IPS DF 6.9 (cell line): ENCODE data around the gene FBXO10.

ENCODE experiments used
- DNase-seq: peaks from one replicate; pipeline ENCODE4 v3.0.0-alpha.2; 2013; ENCODE audit warnings: low read depth, low spot score
- H3K27ac ChIP-seq: one replicate; pipeline ENCODE4 v1.5.1; 2013; ENCODE audit warnings: low read length, control low read depth
- H3K27me3 ChIP-seq: 2 replicates; pipeline ENCODE4 v1.6.1; 2013; ENCODE audit warnings: mild to moderate bottlenecking, low read length; ENCODE audit not compliant: control insufficient read depth, insufficient read depth
- H3K36me3 ChIP-seq: 2 replicates; pipeline ENCODE4 v1.6.1; 2013; ENCODE audit warnings: low read length; ENCODE audit not compliant: control insufficient read depth, insufficient read depth
- H3K4me1 ChIP-seq: 2 replicates; pipeline ENCODE4 v1.6.1; 2013; ENCODE audit warnings: low read length; ENCODE audit not compliant: control insufficient read depth, insufficient read depth
- H3K4me3 ChIP-seq: 2 replicates; pipeline ENCODE4 v1.5.1; 2013; ENCODE audit warnings: mild to moderate bottlenecking, low read length
- H3K9me3 ChIP-seq: 2 replicates; pipeline ENCODE4 v1.6.1; 2013; ENCODE audit warnings: low read length, inconsistent platforms; ENCODE audit not compliant: control insufficient read depth, insufficient read depth
- WGBS: extraction: QIAGEN DNeasy Blood & Tissue Kit; methylation state at CpG from one replicate; pipeline ENCODE4 v1.1.7; 2013; ENCODE audit warnings: mixed read lengths, missing lambda C conversion rate; ENCODE audit not compliant: insufficient read length, insufficient coverage; 5-methylcytosine and 5-hydroxymethylcytosine counted together

Gene FBXO10

DNA sequence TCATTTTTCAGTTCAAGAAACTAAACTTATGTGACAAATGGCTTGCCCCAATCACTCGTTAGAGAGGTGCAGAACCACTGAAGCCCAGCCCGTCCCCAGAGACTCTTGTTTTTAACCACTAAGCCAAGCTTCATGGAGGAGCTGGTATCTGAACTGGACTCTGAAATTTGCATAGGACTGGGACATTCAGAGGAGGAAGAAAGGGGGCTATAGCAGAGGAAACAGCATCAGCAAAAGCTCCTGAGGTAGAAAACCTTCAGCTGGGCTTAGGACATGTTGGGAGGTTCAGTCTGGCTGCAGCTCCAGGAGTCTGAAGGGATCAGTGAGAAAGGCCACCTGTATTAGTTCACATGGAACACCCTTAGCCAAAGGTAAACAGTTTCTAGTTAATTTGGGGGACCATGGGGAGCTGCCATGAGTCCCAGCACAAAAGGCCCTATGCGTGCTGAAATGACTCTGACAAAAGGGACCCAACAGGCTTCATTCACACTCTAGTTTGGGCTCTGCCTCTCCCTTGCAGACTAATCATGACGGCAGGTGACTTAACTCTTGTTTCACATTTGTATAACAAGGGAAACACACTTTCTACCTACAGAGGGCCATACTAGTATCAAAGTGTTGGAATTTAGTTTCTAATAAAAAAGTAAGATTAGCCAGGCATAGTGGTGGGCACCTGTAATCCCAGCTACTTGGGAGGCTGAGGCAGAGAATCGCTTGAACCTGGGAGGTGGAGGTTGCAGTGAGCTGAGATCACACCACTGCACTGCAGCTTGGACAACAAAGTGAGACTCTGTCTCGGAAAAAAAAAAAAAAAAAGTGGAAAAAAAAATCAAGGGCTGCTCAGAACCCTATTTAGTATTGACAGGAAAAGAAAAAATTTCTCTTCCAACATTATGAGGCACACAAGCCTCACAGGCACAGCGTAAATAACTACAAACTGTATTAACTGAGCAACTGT is 10.2 kb downstream of the FBXO10 start:
- WGBS, result no CpG with 5 or more reads among the region's 7 CpGs
- no peak for DNase-seq
- Histone ChIP-seq H3K36me3 (no peaks in the 10 kb centered on the region), H3K4me3 (no peak overlapping the region), H3K9me3 (peaks cover 2% of the 10 kb centered on the region), H3K27me3 (no peaks in the 10 kb centered on the region), H3K4me1 (peaks cover 4% of the 10 kb centered on the region), H3K27ac (no peak overlapping the region)

DNA sequence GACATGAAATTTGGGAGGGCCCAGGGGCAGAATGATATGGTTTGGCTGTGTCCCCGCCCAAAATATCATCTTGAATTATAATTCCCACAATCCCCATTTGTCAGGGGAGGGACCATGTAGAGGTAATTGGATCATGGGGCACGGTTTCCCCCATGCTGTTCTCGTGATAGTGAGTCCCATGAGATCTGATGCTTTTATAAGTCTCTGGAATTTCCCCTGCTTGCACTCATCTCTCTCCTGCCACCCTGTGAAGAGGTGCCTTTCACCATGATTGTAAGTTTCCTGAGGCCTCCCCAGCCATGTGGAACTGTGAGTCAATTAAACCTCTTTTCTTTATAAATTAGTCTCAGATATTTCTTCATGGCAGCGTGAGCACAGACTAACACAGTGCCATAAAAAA is 11.3 kb downstream of the FBXO10 start:
- H3K36me3 ChIP-seq, result no peaks in the 10 kb centered on the region
- peaks cover 4% of the 10 kb centered on the region for H3K4me1 ChIP-seq
- DNase-seq, result no peak
- no CpG with 5 or more reads among the region's 4 CpGs for WGBS
- H3K27ac ChIP-seq, result no peak overlapping the region
- peaks cover 2% of the 10 kb centered on the region for H3K9me3 ChIP-seq
- no peak overlapping the region for H3K4me3 ChIP-seq
- no peaks in the 10 kb centered on the region for H3K27me3 ChIP-seq

DNA sequence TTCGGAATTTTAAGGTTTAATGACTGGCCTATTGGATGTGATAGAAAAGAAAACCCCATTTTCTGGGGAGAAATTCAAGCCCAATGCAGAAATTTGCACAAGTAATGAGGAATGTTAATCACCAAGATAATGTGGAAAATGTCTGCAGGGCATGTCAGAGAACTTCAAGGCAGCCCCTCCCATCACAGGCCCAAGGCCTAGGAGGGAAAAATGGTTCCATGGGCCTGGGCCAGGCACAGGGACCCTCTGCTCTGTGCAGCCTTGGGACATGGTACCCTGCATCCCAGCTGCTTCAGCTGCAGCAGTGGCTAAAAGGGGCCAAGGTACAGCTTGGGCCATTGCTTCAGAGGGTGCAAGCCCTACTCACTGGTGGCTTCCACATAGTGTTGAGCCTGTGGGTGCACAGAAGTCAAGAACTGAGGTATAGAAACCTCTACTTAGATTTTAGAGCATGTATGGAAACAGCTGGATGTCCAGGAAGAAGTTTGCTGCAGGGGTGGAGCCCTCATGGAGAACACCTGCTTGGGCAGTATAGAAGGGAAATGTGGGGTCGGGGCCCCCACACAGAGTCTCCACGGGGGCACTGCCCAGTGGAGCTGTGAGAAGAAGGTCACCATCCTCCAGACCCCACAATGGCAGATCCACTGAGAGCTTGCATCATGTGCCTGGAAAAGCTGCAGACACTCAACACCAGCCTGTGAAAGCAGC is 12.2 kb downstream of the FBXO10 start:
- no peak for DNase-seq
- H3K27me3 ChIP-seq, result no peaks in the 10 kb centered on the region
- H3K36me3 ChIP-seq, result no peaks in the 10 kb centered on the region
- H3K4me1 ChIP-seq, result peaks cover 4% of the 10 kb centered on the region
- H3K9me3 ChIP-seq, result peaks cover 2% of the 10 kb centered on the region
- H3K27ac ChIP-seq, result no peak overlapping the region
- no CpG with 5 or more reads among the region's 3 CpGs for WGBS
- H3K4me3 ChIP-seq, result no peak overlapping the region

DNA sequence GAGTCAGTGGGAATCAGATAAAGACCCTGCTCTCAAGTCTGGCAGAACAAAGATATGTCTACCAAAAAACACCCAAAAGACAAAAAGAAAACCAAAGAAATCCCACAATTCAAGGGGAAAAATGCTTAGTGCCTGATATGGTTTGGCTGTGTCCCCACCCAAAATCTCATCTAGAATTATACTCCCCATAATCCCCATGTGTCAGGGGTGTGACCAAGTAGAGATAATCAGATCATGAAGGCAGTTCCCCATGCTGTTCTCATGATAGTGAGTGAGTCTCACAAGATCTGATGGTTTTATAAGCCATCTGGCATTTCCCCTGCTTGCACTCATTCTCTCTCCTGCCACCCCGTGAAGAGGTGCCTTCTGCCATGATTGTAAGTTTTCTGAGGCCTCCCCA is 13.4 kb downstream of the FBXO10 start:
- Histone ChIP-seq H3K4me1 (peaks cover 4% of the 10 kb centered on the region), H3K27ac (no peak overlapping the region), H3K36me3 (no peaks in the 10 kb centered on the region), H3K9me3 (peaks cover 2% of the 10 kb centered on the region), H3K4me3 (no peak overlapping the region), H3K27me3 (no peaks in the 10 kb centered on the region)
- no CpG with 5 or more reads among the region's 1 CpG for WGBS
- no peak for DNase-seq

DNA sequence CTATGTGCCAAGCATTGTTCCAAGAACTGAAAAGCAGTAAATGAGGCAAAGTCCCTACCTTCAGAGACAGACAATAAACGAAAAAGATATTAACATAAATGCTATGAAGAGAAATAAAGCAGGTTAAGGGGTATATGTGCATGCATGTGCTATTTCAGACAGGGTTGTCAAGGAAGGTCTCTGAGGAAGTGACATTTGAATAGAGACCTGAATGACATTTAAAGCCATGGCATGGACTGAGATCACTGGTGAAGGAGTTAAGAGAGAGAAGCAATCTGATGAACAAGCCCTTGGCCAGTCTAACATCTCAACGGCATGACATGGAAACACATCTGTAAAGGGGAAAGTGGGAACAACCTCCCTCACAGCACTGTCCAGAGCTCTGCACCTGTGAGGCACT is 14.5 kb downstream of the FBXO10 start:
- WGBS, result no CpG with 5 or more reads among the region's 2 CpGs
- no peaks in the 10 kb centered on the region for H3K27me3 ChIP-seq
- no peak overlapping the region for H3K4me3 ChIP-seq
- H3K36me3 ChIP-seq, result no peaks in the 10 kb centered on the region
- H3K4me1 ChIP-seq, result peaks cover 4% of the 10 kb centered on the region
- H3K9me3 ChIP-seq, result peaks cover 2% of the 10 kb centered on the region
- no peak for DNase-seq
- H3K27ac ChIP-seq, result no peak overlapping the region

DNA sequence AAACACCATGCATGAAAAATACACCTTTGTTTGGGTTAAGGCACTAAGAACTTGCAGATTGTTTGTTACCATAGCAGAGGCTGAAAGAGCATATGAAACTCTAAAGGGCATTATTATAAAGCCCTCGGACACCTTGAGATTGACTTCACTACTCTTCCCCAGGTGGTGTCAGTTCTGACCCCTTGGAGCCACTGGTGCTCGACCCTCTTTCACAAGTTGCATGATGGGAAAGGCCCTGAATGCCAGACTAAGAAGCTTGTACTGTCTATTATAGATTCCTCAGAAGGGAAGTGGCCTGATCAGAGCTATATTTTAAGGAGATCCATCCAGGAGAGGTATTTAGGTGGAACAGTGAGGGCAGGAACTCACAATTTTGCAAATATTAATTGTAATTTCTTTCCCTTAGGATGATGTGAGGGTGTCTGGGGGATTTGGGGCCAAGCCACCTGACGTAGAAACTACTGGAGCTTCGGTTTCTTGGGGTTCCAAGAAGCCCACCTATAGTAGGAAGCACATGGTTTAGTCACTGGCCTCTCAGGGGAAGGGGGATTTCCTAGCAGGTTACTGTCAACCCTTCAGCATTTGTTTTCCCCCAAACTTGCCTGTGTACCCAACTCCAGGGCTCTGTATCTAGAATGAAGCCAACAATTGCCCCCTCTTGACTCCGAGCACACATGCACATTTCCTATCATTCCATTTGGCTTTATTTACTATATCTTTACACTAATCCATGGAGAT is 16.2 kb downstream of the FBXO10 start:
- no CpG with 5 or more reads among the region's 5 CpGs for WGBS
- no peak overlapping the region for H3K4me3 ChIP-seq
- H3K4me1 ChIP-seq, result no peaks in the 10 kb centered on the region
- no peaks in the 10 kb centered on the region for H3K36me3 ChIP-seq
- H3K27me3 ChIP-seq, result no peaks in the 10 kb centered on the region
- no peak for DNase-seq
- H3K9me3 ChIP-seq, result peaks cover 2% of the 10 kb centered on the region
- no peak overlapping the region for H3K27ac ChIP-seq

DNA sequence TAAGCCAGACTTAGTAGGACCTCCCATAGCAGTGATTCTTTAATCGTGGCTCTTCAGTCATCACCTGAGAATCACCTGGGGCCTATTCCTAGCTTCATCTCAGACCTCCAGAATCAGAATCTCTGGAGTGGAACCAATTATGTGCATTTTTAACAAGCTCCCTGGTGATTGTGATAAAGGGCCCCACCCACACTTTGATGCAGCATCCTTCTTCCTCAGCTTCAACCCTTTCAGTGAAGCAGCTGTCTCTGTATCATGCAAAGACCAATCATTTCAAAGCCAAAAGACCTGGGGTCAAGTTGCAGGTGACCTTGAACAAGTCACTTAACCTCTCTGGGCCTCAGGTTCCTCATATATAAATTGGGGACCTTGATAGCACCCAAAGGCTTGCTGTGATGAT is 17.1 kb downstream of the FBXO10 start:
- H3K4me1 ChIP-seq, result no peaks in the 10 kb centered on the region
- H3K9me3 ChIP-seq, result no peaks in the 10 kb centered on the region; the same call in 1 of the 2 replicates
- no peak for DNase-seq
- WGBS, result no CpG with 5 or more reads among the region's 1 CpG
- H3K4me3 ChIP-seq, result no peak overlapping the region
- H3K27me3 ChIP-seq, result no peaks in the 10 kb centered on the region
- H3K27ac ChIP-seq, result no peak overlapping the region
- no peaks in the 10 kb centered on the region for H3K36me3 ChIP-seq

DNA sequence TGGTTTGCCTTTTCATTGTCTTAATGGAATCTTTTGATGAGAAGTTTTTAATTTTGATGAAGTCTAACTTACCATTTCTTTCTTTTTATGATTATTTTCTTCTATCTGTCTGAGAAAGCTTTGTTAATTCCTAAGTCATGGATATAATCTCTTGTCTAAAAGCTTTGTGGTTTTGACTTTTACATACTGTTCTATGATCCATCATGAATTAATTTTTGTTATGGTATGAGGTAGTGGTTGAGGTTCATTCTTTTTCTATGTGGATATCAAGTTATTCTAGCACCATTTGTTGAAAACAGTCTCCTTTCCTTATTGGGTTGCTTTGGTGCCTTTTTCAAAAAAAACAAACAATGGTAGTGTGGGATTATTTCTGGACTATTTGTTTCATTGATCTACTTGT is 20.4 kb downstream of the FBXO10 start:
- no peak for DNase-seq
- H3K4me3 ChIP-seq, result no peak overlapping the region
- H3K27ac ChIP-seq, result no peak overlapping the region
- H3K36me3 ChIP-seq, result no peaks in the 10 kb centered on the region
- no peaks in the 10 kb centered on the region for H3K4me1 ChIP-seq
- H3K9me3 ChIP-seq, result no peaks in the 10 kb centered on the region
- H3K27me3 ChIP-seq, result no peaks in the 10 kb centered on the region

DNA sequence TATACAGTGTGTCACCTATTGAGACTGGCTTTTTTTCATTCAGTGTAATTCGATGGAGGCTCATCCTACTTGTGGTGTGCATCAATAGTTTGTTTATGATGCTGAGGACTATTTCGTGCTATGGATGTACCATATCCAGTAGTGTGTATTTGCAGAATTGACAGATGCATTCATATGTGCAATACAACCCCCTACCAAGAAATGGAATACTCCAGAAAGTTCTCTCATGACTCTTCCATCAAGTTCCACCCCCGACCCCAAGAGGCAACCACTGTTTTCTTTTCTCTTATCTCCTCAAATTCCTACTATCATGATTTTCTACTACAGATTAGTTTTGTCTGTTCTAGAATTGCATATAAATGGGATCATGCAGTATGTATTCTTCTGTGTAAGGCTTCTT is 21.9 kb downstream of the FBXO10 start:
- no peaks in the 10 kb centered on the region for H3K4me1 ChIP-seq
- DNase-seq, result no peak
- whole genome bisulfite sequencing, result no CpG with 5 or more reads among the region's 3 CpGs
- H3K4me3 ChIP-seq, result no peak overlapping the region
- H3K36me3 ChIP-seq, result no peaks in the 10 kb centered on the region
- no peak overlapping the region for H3K27ac ChIP-seq
- H3K27me3 ChIP-seq, result no peaks in the 10 kb centered on the region
- H3K9me3 ChIP-seq, result no peaks in the 10 kb centered on the region

DNA sequence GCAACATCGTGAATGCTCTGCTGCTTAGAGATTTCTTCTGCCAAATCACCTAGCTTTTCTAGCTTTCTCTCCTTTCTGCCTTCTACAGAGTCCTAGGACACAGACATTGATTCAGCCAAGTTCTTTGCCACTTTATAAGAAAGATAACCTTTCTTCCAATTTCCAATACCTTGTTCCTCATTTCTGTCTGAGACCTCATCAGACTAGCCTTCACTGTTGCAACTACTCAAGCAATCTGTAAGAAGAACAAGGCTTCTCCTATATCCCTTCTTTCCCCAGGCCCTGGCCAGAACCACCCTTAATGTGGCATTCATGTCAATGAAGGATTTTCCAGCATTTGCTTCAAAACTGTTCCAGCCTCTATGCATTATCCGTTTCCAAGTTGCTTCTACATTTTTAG is 24.3 kb downstream of the FBXO10 start:
- Histone ChIP-seq H3K9me3 (no peaks in the 10 kb centered on the region), H3K36me3 (no peaks in the 10 kb centered on the region), H3K4me1 (no peaks in the 10 kb centered on the region), H3K27me3 (no peaks in the 10 kb centered on the region), H3K27ac (no peak overlapping the region), H3K4me3 (no peak overlapping the region)
- DNase-seq, result no peak
- WGBS, result no CpG with 5 or more reads among the region's 2 CpGs
